C4-2B (cell line): Measurements from ENCODE around the gene CAPN12.

Source experiments
- CTCF ChIP-seq: fragments of 450-650 bp; conservative IDR thresholded peaks from 2 replicates; pipeline ENCODE4 v1.5.1; 2017; ENCODE audit warnings: mild to moderate bottlenecking
- ZFX ChIP-seq: fragments of 450-650 bp; IDR thresholded peaks from 2 replicates; pipeline ENCODE4 v1.6.1; 2017

DNA sequence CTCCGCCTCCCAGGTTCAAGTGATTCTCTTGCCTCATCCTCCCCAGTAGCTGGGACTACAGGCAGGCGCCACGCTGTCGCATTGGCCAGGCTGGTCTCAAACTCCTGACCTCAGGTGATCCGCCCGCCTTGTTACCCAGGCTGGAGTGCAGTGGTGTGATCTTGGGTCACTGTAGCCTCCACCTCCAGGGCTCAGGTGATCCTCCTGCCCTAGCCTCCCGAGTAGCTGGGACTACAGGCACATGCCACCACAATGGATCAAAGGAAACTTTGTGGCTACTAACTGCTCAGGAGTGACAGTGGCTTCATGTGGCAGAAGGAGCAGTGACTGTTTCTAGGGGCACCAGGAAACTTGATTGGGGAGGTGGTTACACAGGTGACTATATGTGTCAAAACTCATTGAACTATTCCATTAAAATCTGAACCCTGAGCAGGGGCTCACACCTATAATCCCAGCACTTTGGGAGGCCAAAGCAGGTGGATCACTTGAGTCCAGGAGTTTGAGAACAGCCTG, 41.0 kb upstream of the CAPN12 start:
- TF ChIP-seq CTCF (no peak), ZFX (no peak)
